Mesenchymal stem cell (in vitro differentiated cells and primary cell): ENCODE measurements around the gene F2RL3.

Experiments used
- DNase-seq: peaks from one replicate; pipeline ENCODE4 v3.0.0-alpha.2; 2013
- H2AFZ ChIP-seq: one replicate; pipeline ENCODE4 v1.6.1; 2013; ENCODE audit warnings: low read depth, mild to moderate bottlenecking, control low read depth, inconsistent platforms, low read length, moderate library complexity
- H2AK5ac ChIP-seq: 2 replicates; pipeline ENCODE4 v1.6.1; 2013; ENCODE audit warnings: low read length, moderate library complexity, mild to moderate bottlenecking, inconsistent platforms; ENCODE audit not compliant: severe bottlenecking
- H2BK120ac ChIP-seq: one replicate; pipeline ENCODE4 v1.6.1; 2013; ENCODE audit warnings: low read depth, mild to moderate bottlenecking, inconsistent platforms, low read length, moderate library complexity
- H2BK12ac ChIP-seq, 2 experiments: one replicate each; pipeline ENCODE4 v1.6.1; 2013; ENCODE audit warnings: inconsistent platforms in 2 of 2, low read length in 2 of 2, mild to moderate bottlenecking in 2 of 2, moderate library complexity in 2 of 2, control low read depth in 1 of 2
- H2BK15ac ChIP-seq: one replicate; pipeline ENCODE4 v1.6.1; 2013; ENCODE audit warnings: mild to moderate bottlenecking, low read depth, inconsistent platforms; ENCODE audit not compliant: poor library complexity, severe bottlenecking
- H2BK5ac ChIP-seq: 2 replicates; pipeline ENCODE4 v1.6.1; 2013; ENCODE audit warnings: low read depth, mild to moderate bottlenecking, low read length, control low read depth, inconsistent platforms; ENCODE audit not compliant: poor library complexity, severe bottlenecking
- H3K14ac ChIP-seq, 2 experiments: one replicate each; pipeline ENCODE4 v1.6.1; 2013; ENCODE audit warnings: inconsistent platforms in 2 of 2, low read length in 2 of 2, control low read depth in 1 of 2, mild to moderate bottlenecking in 1 of 2, moderate library complexity in 1 of 2
- H3K18ac ChIP-seq, 2 experiments: one replicate each; pipeline ENCODE4 v1.6.1; 2013; ENCODE audit warnings: inconsistent platforms in 2 of 2, low read length in 2 of 2, control low read depth in 1 of 2, low read depth in 1 of 2, mild to moderate bottlenecking in 1 of 2
- H3K23ac ChIP-seq, 2 experiments: one replicate each; pipeline ENCODE4 v1.6.1; 2013; ENCODE audit warnings: inconsistent platforms in 2 of 2, low read length in 2 of 2, mild to moderate bottlenecking in 2 of 2, moderate library complexity in 2 of 2, control low read depth in 1 of 2
- H3K27ac ChIP-seq: 2 replicates; pipeline ENCODE4 v1.5.1; 2013; ENCODE audit warnings: mild to moderate bottlenecking, moderate library complexity, low read length, control low read depth, inconsistent platforms; ENCODE audit not compliant: poor library complexity, severe bottlenecking
- H3K27me3 ChIP-seq, 2 experiments: 2 replicates each; pipeline versions ENCODE4 v1.6.1 to v1.7.0; 2013; ENCODE audit warnings: low read length in 2 of 2, mild to moderate bottlenecking in 2 of 2, moderate library complexity in 2 of 2, control low read depth in 1 of 2, inconsistent platforms in 1 of 2; ENCODE audit not compliant: control insufficient read depth in 1 of 2, insufficient read depth in 1 of 2
- H3K36me3 ChIP-seq, 2 experiments: 2 replicates each; pipeline versions ENCODE4 v1.6.1 to v1.7.0; 2013; ENCODE audit warnings: low read length in 2 of 2, control low read depth in 1 of 2, inconsistent platforms in 1 of 2, low read depth in 1 of 2, mild to moderate bottlenecking in 1 of 2; ENCODE audit not compliant: insufficient read depth in 2 of 2, control insufficient read depth in 1 of 2
- H3K4ac ChIP-seq, 2 experiments: one replicate each; pipeline ENCODE4 v1.6.1; 2013; ENCODE audit warnings: inconsistent platforms in 2 of 2, low read length in 2 of 2, mild to moderate bottlenecking in 2 of 2, moderate library complexity in 2 of 2, control low read depth in 1 of 2, low read depth in 1 of 2
- H3K4me1 ChIP-seq: 2 replicates; pipeline ENCODE4 v1.6.1; 2013; ENCODE audit warnings: low read depth, low read length, control low read depth; ENCODE audit not compliant: control insufficient read depth, insufficient read depth
- H3K4me2 ChIP-seq: 2 replicates; pipeline ENCODE4 v1.6.1; 2013; ENCODE audit warnings: low read length, mild to moderate bottlenecking, inconsistent platforms; ENCODE audit not compliant: poor library complexity, severe bottlenecking
- H3K4me3 ChIP-seq, 2 experiments: 2 replicates each; pipeline versions ENCODE4 v1.5.1 to v1.7.0; 2013; ENCODE audit warnings: low read length in 2 of 2, mild to moderate bottlenecking in 2 of 2, control low read depth in 1 of 2, low read depth in 1 of 2; ENCODE audit not compliant: insufficient read depth in 1 of 2
- H3K79me1 ChIP-seq: replicated peaks from 2 replicates; pipeline ENCODE4 v1.6.1; 2013; ENCODE audit warnings: mild to moderate bottlenecking, control low read depth, low read length, inconsistent platforms; ENCODE audit not compliant: poor library complexity, severe bottlenecking
- H3K9ac ChIP-seq: 2 replicates; pipeline ENCODE4 v1.7.0; 2013; ENCODE audit warnings: mild to moderate bottlenecking, low read length, moderate library complexity
- H3K9me3 ChIP-seq: 2 replicates; pipeline ENCODE4 v1.7.0; 2013; ENCODE audit warnings: mild to moderate bottlenecking, low read length; ENCODE audit not compliant: control insufficient read depth
- H4K8ac ChIP-seq: one replicate; pipeline ENCODE4 v1.6.1; 2013; ENCODE audit warnings: inconsistent platforms, mild to moderate bottlenecking, low read length, moderate library complexity
- H4K91ac ChIP-seq: one replicate; pipeline ENCODE4 v1.6.1; 2013; ENCODE audit warnings: mild to moderate bottlenecking, low read length, inconsistent platforms
- WGBS: methylation state at CpG from one replicate; pipeline ENCODE4 v1.1.7; 2013; ENCODE audit warnings: mixed read lengths; 5-methylcytosine and 5-hydroxymethylcytosine counted together

The F2RL3 gene

GRCh38 chr19:16877581-16877980, 11.2 kb upstream of the F2RL3 start:
- Histone ChIP-seq H2AFZ (no peak overlapping the region), H4K91ac (peak overlapping the region; percentile 37), H2BK12ac (no peak overlapping the region), H3K14ac (no peak overlapping the region), H3K23ac (no peak overlapping the region), H2BK120ac (no peak overlapping the region), H4K8ac (peak overlapping the region; percentile 32), H3K4me1 (peaks cover 17% of the 10 kb centered on the region), H3K36me3 (peaks cover 65 to 75% of the 10 kb centered on the region in 2 experiments), H2AK5ac (no peak overlapping the region), H3K27me3 (no peaks in the 10 kb centered on the region), H3K79me1 (peaks cover 44% of the 10 kb centered on the region), H3K4ac (no peak overlapping the region), H2BK15ac (no peak overlapping the region), H3K9ac (no peak overlapping the region), H3K9me3 (peaks cover 7% of the 10 kb centered on the region), H2BK5ac (no peak overlapping the region), H3K4me2 (no peak overlapping the region), H3K18ac (no peak overlapping the region), H3K4me3 (no peak overlapping the region), H3K27ac (no peak overlapping the region)
- WGBS, result 96% methylated on average over 8 of the region's 11 CpGs
- no peak for DNase-seq

GRCh38 chr19:16878181-16878965, 10.4 kb upstream of the F2RL3 start:
- H3K79me1 ChIP-seq, result peaks cover 38% of the 10 kb centered on the region
- no peak overlapping the region for H2BK120ac ChIP-seq
- H4K8ac ChIP-seq, result no peak overlapping the region
- WGBS, result 97% methylated on average over 55 of the region's 55 CpGs
- peaks cover 7% of the 10 kb centered on the region for H3K9me3 ChIP-seq
- no peak overlapping the region for H2BK5ac ChIP-seq
- no peak overlapping the region for H3K18ac ChIP-seq
- peaks cover 17% of the 10 kb centered on the region for H3K4me1 ChIP-seq
- no peak for DNase-seq
- H2BK15ac ChIP-seq, result no peak overlapping the region
- no peak overlapping the region for H3K23ac ChIP-seq
- H3K14ac ChIP-seq, result no peak overlapping the region
- peak overlapping the region in 1 of 2 experiments; percentile 37 for H2BK12ac ChIP-seq
- H3K27ac ChIP-seq, result no peak overlapping the region
- H3K27me3 ChIP-seq, result no peaks in the 10 kb centered on the region
- H2AK5ac ChIP-seq, result no peak overlapping the region
- H4K91ac ChIP-seq, result no peak overlapping the region
- no peak overlapping the region for H3K9ac ChIP-seq
- H3K4me2 ChIP-seq, result no peak overlapping the region
- no peak overlapping the region for H2AFZ ChIP-seq
- peak overlapping the region in 1 of 2 experiments; percentile 8 for H3K4me3 ChIP-seq
- H3K36me3 ChIP-seq, result peaks cover 57 to 67% of the 10 kb centered on the region in 2 experiments
- no peak overlapping the region for H3K4ac ChIP-seq

GRCh38 chr19:16880884-16881554, 7.8 kb upstream of the F2RL3 start:
- Histone ChIP-seq H3K27me3 (no peaks in the 10 kb centered on the region), H3K4me2 (no peak overlapping the region), H2BK12ac (no peak overlapping the region), H2BK120ac (no peak overlapping the region), H4K8ac (no peak overlapping the region), H3K9ac (no peak overlapping the region), H3K18ac (no peak overlapping the region), H2AFZ (no peak overlapping the region), H2BK5ac (no peak overlapping the region), H3K79me1 (peaks cover 29% of the 10 kb centered on the region), H3K27ac (no peak overlapping the region), H4K91ac (no peak overlapping the region), H3K14ac (no peak overlapping the region), H2BK15ac (no peak overlapping the region), H2AK5ac (no peak overlapping the region), H3K36me3 (peaks cover 46 to 55% of the 10 kb centered on the region in 2 experiments), H3K4me3 (peak overlapping the region in 1 of 2 experiments; percentile 8), H3K4me1 (peaks cover 11% of the 10 kb centered on the region), H3K9me3 (peaks cover 7% of the 10 kb centered on the region), H3K4ac (no peak overlapping the region), H3K23ac (no peak overlapping the region)
- WGBS, result 97% methylated on average over 8 of the region's 8 CpGs
- DNase-seq, result no peak

GRCh38 chr19:16882146-16882545, 6.7 kb upstream of the F2RL3 start:
- H2BK5ac ChIP-seq, result no peak overlapping the region
- peaks cover 6% of the 10 kb centered on the region for H3K4me1 ChIP-seq
- no peak overlapping the region for H2BK120ac ChIP-seq
- no peak for DNase-seq
- H3K23ac ChIP-seq, result no peak overlapping the region
- no peak overlapping the region for H4K8ac ChIP-seq
- H2BK15ac ChIP-seq, result no peak overlapping the region
- peaks cover 7% of the 10 kb centered on the region for H3K9me3 ChIP-seq
- no peak overlapping the region for H2AFZ ChIP-seq
- no peak overlapping the region for H3K9ac ChIP-seq
- H2AK5ac ChIP-seq, result no peak overlapping the region
- peaks cover 35 to 44% of the 10 kb centered on the region in 2 experiments for H3K36me3 ChIP-seq
- no peaks in the 10 kb centered on the region for H3K27me3 ChIP-seq
- H3K4me2 ChIP-seq, result no peak overlapping the region
- H3K79me1 ChIP-seq, result peaks cover 19% of the 10 kb centered on the region
- WGBS, result 100% methylated on average over 2 of the region's 3 CpGs
- no peak overlapping the region for H2BK12ac ChIP-seq
- no peak overlapping the region for H3K4ac ChIP-seq
- no peak overlapping the region for H4K91ac ChIP-seq
- no peak overlapping the region for H3K27ac ChIP-seq
- no peak overlapping the region for H3K4me3 ChIP-seq
- no peak overlapping the region for H3K14ac ChIP-seq
- no peak overlapping the region for H3K18ac ChIP-seq
